H9 (cell line): ENCODE data around the gene FBXW4. TPM values are rescaled to one million over a fixed set of nuclear protein-coding genes. Genes with fewer than 3 reads are reported as not detected.

Experiments
- DNase-seq: peaks from one replicate; pipeline ENCODE4 v3.0.0-alpha.2; 2017
- H2AFZ ChIP-seq: one replicate; pipeline ENCODE4 v1.6.1; 2013; ENCODE audit warnings: mild to moderate bottlenecking, low read length, control low read depth, moderate library complexity
- H2AK5ac ChIP-seq: 2 replicates; pipeline ENCODE4 v1.6.1; 2013; ENCODE audit warnings: low read length, control low read depth, mixed read lengths; ENCODE audit not compliant: insufficient read length
- H2BK120ac ChIP-seq: one replicate; pipeline ENCODE4 v1.6.1; 2013; ENCODE audit warnings: low read depth, mild to moderate bottlenecking, low read length, control low read depth, inconsistent platforms; ENCODE audit not compliant: poor library complexity, severe bottlenecking
- H2BK12ac ChIP-seq: 2 replicates; pipeline ENCODE4 v1.6.1; 2013; ENCODE audit warnings: low read length, control low read depth, mixed read lengths, low read depth; ENCODE audit not compliant: insufficient read length
- H2BK15ac ChIP-seq: 2 replicates; pipeline ENCODE4 v1.6.1; 2013; ENCODE audit warnings: low read depth, low read length, control low read depth
- H2BK20ac ChIP-seq: one replicate; pipeline ENCODE4 v1.6.1; 2013; ENCODE audit warnings: low read depth, mild to moderate bottlenecking, low read length, control low read depth, inconsistent platforms; ENCODE audit not compliant: poor library complexity, severe bottlenecking
- H2BK5ac ChIP-seq: 2 replicates; pipeline ENCODE4 v1.6.1; 2013; ENCODE audit warnings: low read length, control low read depth, mixed read lengths; ENCODE audit not compliant: insufficient read length
- H3K14ac ChIP-seq: 2 replicates; pipeline ENCODE4 v1.6.1; 2013; ENCODE audit warnings: low read length, control low read depth; ENCODE audit not compliant: insufficient read depth
- H3K18ac ChIP-seq: 2 replicates; pipeline ENCODE4 v1.6.1; 2013; ENCODE audit warnings: low read depth, mild to moderate bottlenecking, mixed read lengths, low read length, control low read depth; ENCODE audit not compliant: insufficient read length
- H3K23ac ChIP-seq: 2 replicates; pipeline ENCODE4 v1.6.1; 2013; ENCODE audit warnings: low read length, control low read depth, mixed read lengths, low read depth; ENCODE audit not compliant: insufficient read length
- H3K23me2 ChIP-seq: 2 replicates; pipeline ENCODE4 v1.6.1; 2013; ENCODE audit warnings: low read depth, mild to moderate bottlenecking, mixed read lengths, low read length, control low read depth; ENCODE audit not compliant: insufficient read length, poor library complexity, severe bottlenecking
- H3K27ac ChIP-seq: 2 replicates; pipeline ENCODE4 v1.5.1; 2013; ENCODE audit warnings: low read length, control low read depth, mixed read lengths, low read depth; ENCODE audit not compliant: insufficient read length
- H3K27me3 ChIP-seq: 2 replicates; pipeline ENCODE4 v1.6.1; 2013; ENCODE audit warnings: low read length, control low read depth, inconsistent platforms; ENCODE audit not compliant: insufficient read depth
- H3K4ac ChIP-seq: 2 replicates; pipeline ENCODE4 v1.6.1; 2013; ENCODE audit warnings: low read depth, mild to moderate bottlenecking, control low read depth, inconsistent platforms, low read length, moderate library complexity
- H3K4me1 ChIP-seq: 2 replicates; pipeline ENCODE4 v1.6.1; 2013; ENCODE audit warnings: low read length, control low read depth, inconsistent platforms; ENCODE audit not compliant: insufficient read depth
- H3K4me2 ChIP-seq: 2 replicates; pipeline ENCODE4 v1.6.1; 2013; ENCODE audit warnings: low read length, control low read depth, mixed read lengths; ENCODE audit not compliant: insufficient read length, insufficient read depth
- H3K56ac ChIP-seq: 2 replicates; pipeline ENCODE4 v1.6.1; 2013; ENCODE audit warnings: low read depth, mild to moderate bottlenecking, mixed read lengths, low read length, control low read depth; ENCODE audit not compliant: insufficient read length
- H3K79me1 ChIP-seq: 2 replicates; pipeline ENCODE4 v1.6.1; 2013; ENCODE audit warnings: low read depth, mild to moderate bottlenecking, moderate library complexity, low read length, control low read depth, inconsistent platforms; ENCODE audit not compliant: insufficient read depth, poor library complexity, severe bottlenecking
- H3K79me2 ChIP-seq: 2 replicates; pipeline ENCODE4 v1.6.1; 2013; ENCODE audit warnings: low read length, control low read depth, inconsistent platforms; ENCODE audit not compliant: insufficient read depth
- H3K9ac ChIP-seq: 2 replicates; pipeline ENCODE4 v1.6.1; 2013; ENCODE audit warnings: low read length, control low read depth, mixed read lengths; ENCODE audit not compliant: insufficient read length; ENCODE audit errors: extremely low read depth
- H3K9me3 ChIP-seq: one replicate; pipeline ENCODE4 v1.6.1; 2013; ENCODE audit warnings: low read depth, low read length, inconsistent platforms; ENCODE audit not compliant: control insufficient read depth
- H3T11ph ChIP-seq: one replicate; pipeline ENCODE4 v1.6.1; 2013; ENCODE audit warnings: mild to moderate bottlenecking, low read length, control low read depth, inconsistent platforms
- H4K20me1 ChIP-seq: one replicate; pipeline ENCODE4 v1.6.1; 2013; ENCODE audit not compliant: control insufficient read depth, insufficient read length, insufficient read depth
- H4K5ac ChIP-seq: 2 replicates; pipeline ENCODE4 v1.6.1; 2013; ENCODE audit warnings: low read depth, mild to moderate bottlenecking, mixed read lengths, low read length, control low read depth; ENCODE audit not compliant: insufficient read length
- H4K8ac ChIP-seq: replicated peaks from 2 replicates; pipeline ENCODE4 v1.6.1; 2013; ENCODE audit warnings: low read length, control low read depth, mixed read lengths, low read depth; ENCODE audit not compliant: insufficient read length
- H4K91ac ChIP-seq: 2 replicates; pipeline ENCODE4 v1.6.1; 2013; ENCODE audit warnings: low read depth, mild to moderate bottlenecking, moderate library complexity, mixed read lengths, low read length, control low read depth; ENCODE audit not compliant: insufficient read length
- H3K27ac Mint-ChIP-seq, 3 experiments: 2 replicates in 2 of 3; 3 replicates in 1 of 3; pipeline ENCODE4 v1.8.0; 2020 to 2021; ENCODE audit warnings: mixed read lengths in 3 of 3, mild to moderate bottlenecking in 1 of 3, moderate library complexity in 1 of 3
- H3K27me3 Mint-ChIP-seq: 2 replicates; pipeline ENCODE4 v1.8.0; 2021; ENCODE audit warnings: low read depth, mild to moderate bottlenecking, moderate library complexity, mixed read lengths
- H3K36me3 Mint-ChIP-seq, 3 experiments: 2 replicates in 2 of 3; 3 replicates in 1 of 3; pipeline ENCODE4 v1.8.0; 2020 to 2021; ENCODE audit warnings: low read depth in 3 of 3, mixed read lengths in 3 of 3; ENCODE audit not compliant: insufficient read depth in 1 of 3
- H3K4me1 Mint-ChIP-seq, 2 experiments: 2 replicates each; pipeline ENCODE4 v1.8.0; 2020; ENCODE audit warnings: mixed read lengths in 2 of 2
- H3K4me3 Mint-ChIP-seq, 2 experiments: 2 replicates in 1 of 2; 3 replicates in 1 of 2; pipeline ENCODE4 v1.8.0; 2020 to 2021; ENCODE audit warnings: mild to moderate bottlenecking in 2 of 2, mixed read lengths in 2 of 2, moderate library complexity in 1 of 2
- H3K9me3 Mint-ChIP-seq, 2 experiments: 2 replicates in 1 of 2; 3 replicates in 1 of 2; pipeline ENCODE4 v1.8.0; 2020; ENCODE audit warnings: mild to moderate bottlenecking in 2 of 2, mixed read lengths in 2 of 2, moderate library complexity in 1 of 2
- WGBS: extraction: QIAGEN DNeasy Blood & Tissue Kit; methylation state at CpG from one replicate; pipeline ENCODE4 v1.1.7; 2013; ENCODE audit warnings: missing lambda C conversion rate, low lambda C conversion rate, mixed read lengths; ENCODE audit not compliant: insufficient read length; ENCODE audit errors: extremely low coverage; 5-methylcytosine and 5-hydroxymethylcytosine counted together
- total RNA-seq: library from RNA; stranded (reverse); gene quantifications from 2 replicates; pipeline ENCODE4 v1.2.1, GENCODE V29; 2021
- TF ChIP-seq, protein P1 (sequence below): fragments of 200-600 bp; sonication (generic); conservative IDR thresholded peaks from 3 replicates; pipeline ENCODE4 v1.8.0; 2021; ENCODE audit warnings: antibody characterized with exemption, mild to moderate bottlenecking

The FBXW4 gene
- total RNA-seq, 1 experiment from 2014 or later, result 41.6 TPM

DNA sequence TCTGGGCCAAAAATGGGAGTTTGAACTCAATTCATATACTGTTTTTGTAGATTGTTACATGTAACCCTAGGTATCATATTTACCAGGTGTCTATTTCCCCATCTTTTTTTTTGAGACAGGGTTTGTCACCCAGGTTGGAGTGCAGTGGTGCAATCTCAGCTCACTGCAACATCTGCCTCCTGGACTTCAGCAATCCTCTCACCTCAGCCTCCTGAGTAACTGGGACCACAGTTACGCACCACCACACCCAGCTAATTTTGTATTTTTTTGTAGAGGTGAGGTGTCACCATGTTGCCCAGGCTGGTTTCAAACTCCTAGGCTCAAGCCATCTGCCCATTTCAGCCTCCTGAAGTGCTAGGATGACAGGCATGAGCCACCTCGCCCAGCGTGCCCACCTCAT is 28.2 kb upstream of the FBXW4 start:
- no peaks in the 10 kb centered on the region for H3K79me1 ChIP-seq
- H2BK120ac ChIP-seq, result no peak overlapping the region
- H3K4ac ChIP-seq, result no peak overlapping the region
- H3K9me3 Mint-ChIP-seq, result no peaks in the 10 kb centered on the region
- H3K9me3 ChIP-seq, result no peaks in the 10 kb centered on the region
- WGBS, result no CpG with 5 or more reads among the region's 3 CpGs
- TF ChIP-seq, protein P1, sequence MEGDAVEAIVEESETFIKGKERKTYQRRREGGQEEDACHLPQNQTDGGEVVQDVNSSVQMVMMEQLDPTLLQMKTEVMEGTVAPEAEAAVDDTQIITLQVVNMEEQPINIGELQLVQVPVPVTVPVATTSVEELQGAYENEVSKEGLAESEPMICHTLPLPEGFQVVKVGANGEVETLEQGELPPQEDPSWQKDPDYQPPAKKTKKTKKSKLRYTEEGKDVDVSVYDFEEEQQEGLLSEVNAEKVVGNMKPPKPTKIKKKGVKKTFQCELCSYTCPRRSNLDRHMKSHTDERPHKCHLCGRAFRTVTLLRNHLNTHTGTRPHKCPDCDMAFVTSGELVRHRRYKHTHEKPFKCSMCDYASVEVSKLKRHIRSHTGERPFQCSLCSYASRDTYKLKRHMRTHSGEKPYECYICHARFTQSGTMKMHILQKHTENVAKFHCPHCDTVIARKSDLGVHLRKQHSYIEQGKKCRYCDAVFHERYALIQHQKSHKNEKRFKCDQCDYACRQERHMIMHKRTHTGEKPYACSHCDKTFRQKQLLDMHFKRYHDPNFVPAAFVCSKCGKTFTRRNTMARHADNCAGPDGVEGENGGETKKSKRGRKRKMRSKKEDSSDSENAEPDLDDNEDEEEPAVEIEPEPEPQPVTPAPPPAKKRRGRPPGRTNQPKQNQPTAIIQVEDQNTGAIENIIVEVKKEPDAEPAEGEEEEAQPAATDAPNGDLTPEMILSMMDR, result no peak
- no peak overlapping the region for H3K14ac ChIP-seq
- H3K4me3 Mint-ChIP-seq, result no peak overlapping the region
- no peak overlapping the region for H4K91ac ChIP-seq
- DNase-seq, result no peak
- no peak overlapping the region for H3K27ac ChIP-seq
- H3T11ph ChIP-seq, result no peak overlapping the region
- H2BK15ac ChIP-seq, result no peak overlapping the region
- peaks cover 5% of the 10 kb centered on the region; the same call in 1 of the 2 replicates for H3K4me1 ChIP-seq
- no peaks in the 10 kb centered on the region for H4K20me1 ChIP-seq
- no peaks in the 10 kb centered on the region for H3K27me3 ChIP-seq
- no peak overlapping the region for H2AK5ac ChIP-seq
- peaks cover 19 to 28% of the 10 kb centered on the region in 2 experiments for H3K4me1 Mint-ChIP-seq
- H3K23me2 ChIP-seq, result no peaks in the 10 kb centered on the region
- peaks cover 4% of the 10 kb centered on the region for H3K27me3 Mint-ChIP-seq
- H2AFZ ChIP-seq, result no peak overlapping the region
- H3K23ac ChIP-seq, result no peak overlapping the region
- H3K79me2 ChIP-seq, result no peaks in the 10 kb centered on the region
- H2BK20ac ChIP-seq, result no peak overlapping the region
- H3K4me2 ChIP-seq, result no peak overlapping the region
- H3K18ac ChIP-seq, result no peak overlapping the region
- H4K5ac ChIP-seq, result no peak overlapping the region
- no peak overlapping the region for H3K27ac Mint-ChIP-seq
- no peak overlapping the region for H2BK12ac ChIP-seq
- no peak overlapping the region for H3K56ac ChIP-seq
- H3K9ac ChIP-seq, result no peak overlapping the region
- no peak overlapping the region for H4K8ac ChIP-seq
- H2BK5ac ChIP-seq, result no peak overlapping the region
- no peaks in the 10 kb centered on the region for H3K36me3 Mint-ChIP-seq
